Measurements from ENCODE around the gene KRTAP4-16.
"Not testable (repeated sequence)": the region's sequence is repeated elsewhere in the genome, so short reads cannot be mapped to it uniquely, and the experiment has no call there.

- TF ChIP-seq CTCF (conservative IDR thresholded peaks at IDR 0.05; ENCODE audit: low read length); EZH2phosphoT487 (IDR thresholded peaks at IDR 0.05; ENCODE audit: borderline replicate concordance): not testable (repeated sequence)
These were observed 36.9 kb downstream of the KRTAP4-16 start for GRCh38 chr17:41065016-41065689.

Measured in Loucy (cell line).